Activated gamma-delta T cell (primary cell): ENCODE data around the gene VSTM4.

Experiments
- DNase-seq: peaks from one replicate; lab custom pipeline; 2025; lab: John Stamatoyannopoulos, UW
- total RNA-seq, 2 donors: gene quantifications; one replicate each; lab custom pipeline; 2026; lab: John Stamatoyannopoulos, UW

VSTM4 gene, protein sequence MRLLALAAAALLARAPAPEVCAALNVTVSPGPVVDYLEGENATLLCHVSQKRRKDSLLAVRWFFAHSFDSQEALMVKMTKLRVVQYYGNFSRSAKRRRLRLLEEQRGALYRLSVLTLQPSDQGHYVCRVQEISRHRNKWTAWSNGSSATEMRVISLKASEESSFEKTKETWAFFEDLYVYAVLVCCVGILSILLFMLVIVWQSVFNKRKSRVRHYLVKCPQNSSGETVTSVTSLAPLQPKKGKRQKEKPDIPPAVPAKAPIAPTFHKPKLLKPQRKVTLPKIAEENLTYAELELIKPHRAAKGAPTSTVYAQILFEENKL
- 0.10 to 0.70 reads per million in 2 donors for total RNA-seq

DNA sequence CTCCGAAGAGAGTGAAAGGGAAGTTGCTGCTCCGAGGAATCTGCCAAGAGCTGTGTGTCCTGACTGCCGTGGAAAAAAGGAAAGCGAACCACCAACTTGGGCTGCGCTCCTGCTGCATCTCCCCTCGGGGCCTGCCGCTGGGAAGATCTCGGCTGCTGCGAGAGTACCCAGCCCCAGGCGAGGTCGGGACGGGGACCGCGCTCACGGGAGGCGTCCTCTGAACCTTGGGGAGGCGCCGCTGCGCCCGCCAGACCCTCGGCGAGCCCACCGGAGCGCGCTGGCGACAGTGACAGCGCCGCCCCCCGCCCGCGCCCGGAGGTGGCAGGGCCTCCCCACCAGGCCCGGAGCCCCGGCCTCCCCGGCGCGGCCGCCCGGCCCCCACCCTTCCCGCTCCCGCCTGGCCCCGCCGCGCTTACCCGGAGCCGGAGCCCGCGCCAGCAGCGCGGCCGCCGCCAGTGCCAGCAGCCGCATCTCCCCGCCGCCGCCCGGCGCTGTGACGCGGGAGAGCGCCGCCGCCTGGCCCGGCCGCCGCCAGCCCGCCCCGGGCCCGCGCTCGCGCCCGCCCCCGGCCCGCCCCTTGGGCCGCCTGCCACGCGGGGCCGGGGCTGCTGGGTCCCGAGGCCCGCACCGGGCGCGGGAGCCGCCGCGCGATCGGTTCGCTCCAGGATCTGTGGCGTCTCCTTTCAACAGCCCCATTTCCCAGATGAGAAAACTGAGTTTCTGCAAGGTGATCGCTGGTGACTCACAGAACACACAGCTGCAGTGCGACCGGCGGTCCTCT, at the start of gene VSTM4:
TSS of gene VSTM4 (minus strand) at position 508 of the 781 bp plus-strand sequence. CDS start at position 471, 37 bp downstream.
- peak; percentile 17 for DNase-seq

GRCh38 chr10:49164559-49165188, 49.4 kb upstream of the VSTM4 start:
- no peak for DNase-seq

GRCh38 chr10:49163741-49164140, 48.4 kb upstream of the VSTM4 start:
- DNase-seq: no peak

- no peak for DNase-seq
Observed at GRCh38 chr10:49162761-49163310, 47.5 kb upstream of the VSTM4 start.

GRCh38 chr10:49162063-49162462, 46.7 kb upstream of the VSTM4 start:
- DNase-seq: no peak

- DNase-seq: no peak
Observed at GRCh38 chr10:49161411-49161997, 46.2 kb upstream of the VSTM4 start.

GRCh38 chr10:49160814-49161213, 45.5 kb upstream of the VSTM4 start:
- no peak for DNase-seq

DNA sequence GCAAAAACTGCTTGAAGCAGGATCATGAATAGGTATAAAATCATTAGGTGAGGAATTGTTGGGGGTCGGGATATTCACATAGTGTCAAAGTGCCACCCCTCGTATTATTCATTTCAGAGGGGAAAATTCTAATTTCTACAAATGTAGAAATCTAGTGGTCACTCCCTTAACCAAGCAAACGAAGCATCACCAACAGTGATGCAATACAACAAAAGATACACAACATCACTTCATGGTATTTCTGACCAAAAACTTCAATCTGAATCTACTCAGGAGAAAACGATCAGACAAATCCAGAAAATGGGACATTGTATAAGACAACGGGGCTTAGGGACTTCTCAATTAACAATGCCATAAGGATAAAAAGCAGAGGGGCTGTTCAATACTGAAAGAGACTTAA, 44.8 kb upstream of the VSTM4 start:
- DNase-seq: no peak

- no peak for DNase-seq
Observed at GRCh38 chr10:49158915-49159314, 43.6 kb upstream of the VSTM4 start.

DNA sequence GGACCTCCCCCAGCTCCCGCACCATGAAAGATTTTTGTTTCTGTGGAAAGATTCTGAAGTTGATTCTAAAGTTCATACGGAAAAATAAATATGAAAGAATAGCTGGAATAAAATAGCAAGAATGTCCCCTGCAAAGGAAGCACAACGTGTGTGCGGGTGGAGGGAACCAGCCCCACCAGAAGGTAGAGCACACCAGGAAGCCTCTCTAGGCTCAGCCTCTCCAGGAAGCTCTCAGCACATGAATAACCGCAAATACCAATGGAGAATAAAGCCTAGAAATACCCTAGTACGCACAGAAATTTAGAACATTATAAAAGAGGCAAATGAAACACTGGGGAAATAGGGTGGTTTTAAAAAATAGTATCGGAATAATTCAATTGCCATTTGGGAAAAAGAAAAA, 43.1 kb upstream of the VSTM4 start:
- DNase-seq: no peak

DNA sequence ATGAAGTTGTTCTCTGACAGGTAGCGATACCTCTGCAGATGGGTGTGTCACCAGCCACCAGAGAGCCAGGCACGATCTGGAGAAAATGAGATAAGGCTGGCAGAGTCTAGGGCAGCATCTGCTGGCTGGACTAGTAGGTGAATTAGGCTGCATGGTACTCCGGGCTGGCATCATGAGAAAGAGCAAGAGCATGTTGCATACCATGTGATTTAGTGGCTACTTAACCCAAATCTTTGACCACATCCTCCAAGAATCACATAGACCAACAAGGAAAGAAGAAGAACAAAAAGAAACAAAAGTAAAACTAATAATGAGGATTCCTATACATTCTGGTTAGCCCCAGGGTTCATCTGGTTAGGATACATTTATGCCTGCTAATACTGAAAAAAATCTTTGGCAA, 41.9 kb upstream of the VSTM4 start:
- DNase-seq: no peak

- DNase-seq: no peak
Observed at GRCh38 chr10:49154641-49155040, 39.3 kb upstream of the VSTM4 start.

- DNase-seq: no peak
Observed at GRCh38 chr10:49153971-49154370, 38.6 kb upstream of the VSTM4 start.

- no peak for DNase-seq
Observed at GRCh38 chr10:49153115-49153514, 37.8 kb upstream of the VSTM4 start.

DNA sequence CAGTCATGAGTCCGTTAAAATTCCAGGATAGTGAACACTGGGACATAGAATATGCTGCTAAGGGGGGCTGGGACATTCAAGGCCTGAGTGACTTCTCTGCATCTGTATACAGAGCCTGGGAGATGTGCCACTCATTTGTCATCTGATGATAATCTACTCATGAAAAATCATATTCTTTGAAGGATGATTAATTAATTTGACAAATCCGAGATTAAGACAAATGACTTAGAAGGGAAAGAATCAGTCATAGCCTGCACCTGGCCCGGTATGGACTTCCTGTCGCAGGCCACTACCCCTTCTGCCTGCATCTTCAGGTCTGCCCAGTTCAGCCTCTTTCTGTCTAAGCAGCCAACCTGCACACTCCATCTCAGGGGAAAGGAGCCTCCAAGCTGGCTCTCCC, 37.3 kb upstream of the VSTM4 start:
- DNase-seq: no peak

GRCh38 chr10:49152037-49152436, 36.7 kb upstream of the VSTM4 start:
- no peak for DNase-seq

- DNase-seq: no peak
Observed at GRCh38 chr10:49151481-49151880, 36.2 kb upstream of the VSTM4 start.

- no peak for DNase-seq
Observed at GRCh38 chr10:49151025-49151445, 35.7 kb upstream of the VSTM4 start.

- no peak for DNase-seq
Observed at GRCh38 chr10:49150426-49150825, 35.1 kb upstream of the VSTM4 start.

- DNase-seq: no peak
Observed at GRCh38 chr10:49149881-49150280, 34.6 kb upstream of the VSTM4 start.

GRCh38 chr10:49144058-49144720, 28.9 kb upstream of the VSTM4 start:
- no peak for DNase-seq

- no peak for DNase-seq
Observed at GRCh38 chr10:49143249-49143648, 27.9 kb upstream of the VSTM4 start.
